Immature natural killer cell (primary cell): ENCODE measurements around the gene ACAD11. TPM values are rescaled to one million over a fixed set of nuclear protein-coding genes. Genes with fewer than 3 reads are reported as not detected.
"Not testable (repeated sequence)": the region's sequence is repeated elsewhere in the genome, so short reads cannot be mapped to it uniquely, and the experiment has no call there.

Experiments used
- DNase-seq, 3 donors: peaks; one replicate each; pipeline ENCODE4 v3.0.0; 2022; ENCODE audit warnings: mixed read lengths in 1 of 3
- H3K27ac Mint-ChIP-seq, 6 donors: one replicate each; pipeline ENCODE4 v1.8.0; 2020; ENCODE audit warnings: mixed read lengths in 6 of 6, mild to moderate bottlenecking in 5 of 6, inconsistent platforms in 4 of 6, moderate library complexity in 3 of 6
- H3K27me3 Mint-ChIP-seq, 3 donors: one replicate each; pipeline ENCODE4 v1.8.0; 2020 to 2021; ENCODE audit warnings: low read depth in 3 of 3, mild to moderate bottlenecking in 3 of 3, mixed read lengths in 3 of 3, moderate library complexity in 3 of 3, inconsistent platforms in 1 of 3
- H3K36me3 Mint-ChIP-seq, 3 donors: one replicate each; pipeline ENCODE4 v1.8.0; 2020; ENCODE audit warnings: mixed read lengths in 3 of 3, inconsistent platforms in 2 of 3, mild to moderate bottlenecking in 2 of 3
- H3K4me1 Mint-ChIP-seq, 2 donors: one replicate each; pipeline ENCODE4 v1.8.0; 2020; ENCODE audit warnings: inconsistent platforms in 2 of 2, mild to moderate bottlenecking in 2 of 2, mixed read lengths in 2 of 2, moderate library complexity in 1 of 2
- H3K4me3 Mint-ChIP-seq, 5 donors: one replicate each; pipeline ENCODE4 v1.8.0; 2020; ENCODE audit warnings: mild to moderate bottlenecking in 5 of 5, mixed read lengths in 5 of 5, inconsistent platforms in 3 of 5, moderate library complexity in 3 of 5
- H3K9me3 Mint-ChIP-seq, 6 donors: one replicate each; pipeline ENCODE4 v1.8.0; 2020; ENCODE audit warnings: mild to moderate bottlenecking in 6 of 6, mixed read lengths in 6 of 6, inconsistent platforms in 4 of 6, moderate library complexity in 3 of 6
- polyA plus RNA-seq, 3 donors: library from polyadenylated mRNA; unstranded; fragments of 300-500 nt; fragmentation: Illumina TruSeq; gene quantifications; one replicate each; pipeline ENCODE4 v1.2.3, GENCODE V29; 2021

Gene ACAD11
- polyA plus RNA-seq, 3 donors from 2014 or later: 0.46 to 3.9 (median 1.8) TPM

DNA sequence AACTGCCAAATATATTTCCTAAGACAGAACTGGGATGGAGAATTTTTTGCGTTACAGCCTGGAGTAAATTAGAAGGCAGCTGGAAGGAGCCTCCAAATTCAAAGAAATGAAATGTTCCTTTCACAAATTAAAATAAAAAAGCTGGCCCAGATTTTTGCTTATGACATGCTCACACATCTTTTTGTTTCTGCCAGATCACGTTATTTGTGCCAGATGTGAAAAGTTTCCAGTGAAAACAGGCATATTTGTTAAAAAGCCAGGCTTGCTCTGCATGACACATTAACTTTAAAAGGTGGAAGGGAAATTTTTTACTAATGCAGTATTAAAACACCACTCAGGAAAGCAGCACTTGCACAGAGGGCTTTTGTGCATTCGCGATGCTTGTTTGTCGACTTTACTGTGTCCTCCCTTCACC is 85.8 kb downstream of the ACAD11 start:
- Mint-ChIP-seq H3K4me3 (no peak overlapping the region), H3K27ac (no peak overlapping the region), H3K36me3 (peaks cover 18 to 49% (median 41%) of the 10 kb centered on the region in 3 donors), H3K27me3 (no peaks in the 10 kb centered on the region), H3K4me1 (no peaks in the 10 kb centered on the region), H3K9me3 (no peaks in the 10 kb centered on the region)
- DNase-seq: no peak

- peaks cover 7 to 34% (median 22%) of the 10 kb centered on the region in 3 donors for H3K36me3 Mint-ChIP-seq
- H3K27me3 Mint-ChIP-seq: no peaks in the 10 kb centered on the region
- H3K4me1 Mint-ChIP-seq: no peaks in the 10 kb centered on the region
- H3K4me3 Mint-ChIP-seq: no peak overlapping the region
- DNase-seq: no peak
- H3K27ac Mint-ChIP-seq: no peak overlapping the region
- no peaks in the 10 kb centered on the region for H3K9me3 Mint-ChIP-seq
Observed at GRCh38 chr3:132570016-132570415, 89.6 kb downstream of the ACAD11 start.

- H3K4me1 Mint-ChIP-seq: no peaks in the 10 kb centered on the region
- H3K36me3 Mint-ChIP-seq: peaks cover 9 to 34% (median 26%) of the 10 kb centered on the region in 3 donors
- H3K9me3 Mint-ChIP-seq: no peaks in the 10 kb centered on the region
- DNase-seq: no peak
- H3K4me3 Mint-ChIP-seq: no peak overlapping the region
- no peak overlapping the region for H3K27ac Mint-ChIP-seq
- H3K27me3 Mint-ChIP-seq: no peaks in the 10 kb centered on the region
Observed at GRCh38 chr3:132569580-132569979, 90.0 kb downstream of the ACAD11 start.

- Mint-ChIP-seq H3K27me3 (no peaks in the 10 kb centered on the region), H3K27ac (no peak overlapping the region), H3K36me3 (peaks cover 14 to 33% (median 28%) of the 10 kb centered on the region in 3 donors), H3K9me3 (no peaks in the 10 kb centered on the region), H3K4me1 (no peaks in the 10 kb centered on the region), H3K4me3 (no peak overlapping the region)
- no peak for DNase-seq
Observed at GRCh38 chr3:132569153-132569552, 90.5 kb downstream of the ACAD11 start.

GRCh38 chr3:132568422-132568821 is 91.2 kb downstream of the ACAD11 start:
- Mint-ChIP-seq H3K4me3 (no peak overlapping the region), H3K9me3 (no peaks in the 10 kb centered on the region), H3K27me3 (no peaks in the 10 kb centered on the region), H3K36me3 (peaks cover 15 to 30% (median 24%) of the 10 kb centered on the region in 3 donors), H3K27ac (no peak overlapping the region), H3K4me1 (no peaks in the 10 kb centered on the region)
- DNase-seq: no peak

DNA sequence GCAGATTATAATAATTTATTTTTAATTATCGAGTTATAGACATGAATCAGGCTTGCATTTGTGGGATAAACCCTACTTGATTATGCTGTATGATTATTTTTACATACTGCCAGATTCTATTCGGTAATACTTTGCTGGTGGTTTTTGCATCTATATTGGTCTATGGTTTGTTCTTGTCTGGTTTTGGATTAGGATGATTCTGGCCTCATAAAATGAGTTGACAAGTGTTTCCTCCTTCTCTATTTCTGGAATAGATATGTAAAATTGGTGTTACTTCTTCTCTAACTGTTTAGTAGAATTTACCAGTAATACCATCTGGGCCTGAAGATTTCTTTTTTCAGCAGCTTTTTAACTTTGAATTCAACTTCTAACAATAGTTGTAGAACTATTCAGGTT is 95.5 kb downstream of the ACAD11 start:
- DNase-seq: no peak
- H3K4me1 Mint-ChIP-seq: no peaks in the 10 kb centered on the region
- peaks cover 15 to 26% (median 17%) of the 10 kb centered on the region in 3 donors for H3K36me3 Mint-ChIP-seq
- H3K27ac Mint-ChIP-seq: no peak overlapping the region
- no peaks in the 10 kb centered on the region for H3K27me3 Mint-ChIP-seq
- H3K4me3 Mint-ChIP-seq: no peak overlapping the region
- no peaks in the 10 kb centered on the region for H3K9me3 Mint-ChIP-seq

DNA sequence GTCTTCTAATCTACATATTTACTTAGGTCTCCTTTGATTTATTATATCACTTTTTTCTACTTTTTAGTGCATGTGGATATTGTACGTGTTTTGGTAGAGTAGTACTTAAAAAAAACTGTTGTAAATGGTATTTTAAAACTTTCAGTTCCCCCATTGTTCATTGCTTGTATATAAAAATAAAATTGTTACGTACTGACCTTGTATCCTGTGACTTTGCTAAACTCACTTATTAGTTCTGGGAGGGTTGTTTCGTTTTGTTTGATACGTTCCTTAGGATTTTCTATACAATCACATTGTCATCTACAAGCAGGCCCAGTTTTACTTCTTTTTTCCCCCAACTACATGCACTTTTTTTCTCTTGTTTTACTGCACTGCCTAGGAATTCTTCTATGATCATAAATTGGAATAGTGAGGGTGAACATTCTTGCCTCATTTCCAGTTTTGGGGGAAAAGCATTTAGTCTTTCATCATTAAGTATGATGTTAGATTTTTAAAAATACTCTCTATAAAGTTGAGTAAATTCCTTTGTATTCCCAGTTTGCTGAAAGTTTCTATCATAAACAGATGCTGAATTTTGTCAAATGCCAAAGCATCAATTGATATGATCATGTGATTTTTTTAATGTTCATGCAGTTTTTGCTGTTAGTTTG is 96.1 kb downstream of the ACAD11 start:
- peaks cover 17 to 30% (median 18%) of the 10 kb centered on the region in 3 donors for H3K36me3 Mint-ChIP-seq
- no peak overlapping the region for H3K4me3 Mint-ChIP-seq
- H3K4me1 Mint-ChIP-seq: no peaks in the 10 kb centered on the region
- no peak overlapping the region for H3K27ac Mint-ChIP-seq
- no peaks in the 10 kb centered on the region for H3K9me3 Mint-ChIP-seq
- no peak for DNase-seq
- H3K27me3 Mint-ChIP-seq: no peaks in the 10 kb centered on the region

DNA sequence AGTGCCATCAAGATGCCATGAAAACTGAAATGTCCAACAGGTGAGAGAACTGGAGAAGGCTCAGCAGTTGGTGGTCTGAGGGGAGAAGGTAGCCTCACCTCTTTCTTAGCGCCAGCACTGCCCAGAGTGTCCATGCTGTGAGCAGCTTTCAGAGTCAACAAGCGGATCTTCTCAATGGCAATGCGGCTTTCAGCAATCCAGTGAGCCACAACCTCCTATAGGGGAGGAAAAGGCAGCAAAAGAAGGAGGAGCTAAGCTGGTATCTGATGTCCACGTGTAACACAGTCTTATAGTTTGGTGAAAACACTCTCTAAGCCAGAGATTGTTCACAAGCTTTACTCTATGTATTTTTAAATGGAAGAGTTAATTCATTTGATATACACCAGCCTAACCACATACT is 98.6 kb downstream of the ACAD11 start:
- Mint-ChIP-seq H3K36me3 (peaks cover 18 to 35% (median 27%) of the 10 kb centered on the region in 3 donors), H3K4me1 (no peaks in the 10 kb centered on the region), H3K9me3 (no peaks in the 10 kb centered on the region), H3K4me3 (no peak overlapping the region), H3K27me3 (peaks cover 0 to 2% (median 0%) of the 10 kb centered on the region in 3 donors), H3K27ac (no peak overlapping the region)
- no peak for DNase-seq

- H3K27ac Mint-ChIP-seq: no peak overlapping the region
- DNase-seq: no peak
- peaks cover 0 to 2% (median 0%) of the 10 kb centered on the region in 3 donors for H3K27me3 Mint-ChIP-seq
- H3K4me1 Mint-ChIP-seq: no peaks in the 10 kb centered on the region
- no peaks in the 10 kb centered on the region for H3K9me3 Mint-ChIP-seq
- no peak overlapping the region for H3K4me3 Mint-ChIP-seq
- H3K36me3 Mint-ChIP-seq: peaks cover 3 to 21% (median 16%) of the 10 kb centered on the region in 3 donors
Observed at GRCh38 chr3:132556508-132557159, 103.0 kb downstream of the ACAD11 start.

DNA sequence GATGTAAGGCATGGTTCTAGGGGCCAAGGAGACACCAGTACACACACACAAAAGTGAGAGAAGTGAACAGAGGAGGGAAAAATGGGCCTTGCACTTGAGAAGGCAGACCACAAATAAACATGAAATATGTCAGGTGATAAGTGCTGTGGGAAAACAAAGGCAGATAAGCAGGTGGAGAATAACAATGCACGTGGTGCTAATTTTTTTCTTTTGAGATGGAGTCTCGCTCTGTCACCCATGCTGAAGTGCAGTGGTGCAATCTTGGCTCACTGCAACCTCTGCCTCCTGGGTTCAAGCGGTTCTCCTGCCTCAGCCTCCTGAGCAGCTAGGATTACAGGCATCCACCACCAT is 103.6 kb downstream of the ACAD11 start:
- H3K36me3 Mint-ChIP-seq: peaks cover 3 to 21% (median 13%) of the 10 kb centered on the region in 3 donors
- not testable (repeated sequence) for H3K27ac Mint-ChIP-seq, H3K9me3 Mint-ChIP-seq

GRCh38 chr3:132555306-132556035 is 104.1 kb downstream of the ACAD11 start:
- no peaks in the 10 kb centered on the region for H3K9me3 Mint-ChIP-seq
- no peak overlapping the region for H3K27ac Mint-ChIP-seq

More for the DNA sequence above, 103.6 kb downstream of the ACAD11 start:
- not testable (repeated sequence) for H3K4me1 Mint-ChIP-seq, DNase-seq, H3K4me3 Mint-ChIP-seq, H3K27me3 Mint-ChIP-seq

GRCh38 chr3:132554437-132554836 is 105.2 kb downstream of the ACAD11 start:
- Mint-ChIP-seq H3K27me3 (peaks cover 0 to 2% (median 0%) of the 10 kb centered on the region in 3 donors), H3K9me3 (no peaks in the 10 kb centered on the region), H3K4me1 (peaks cover 11 to 14% of the 10 kb centered on the region in 2 donors), H3K4me3 (no peak overlapping the region), H3K27ac (no peak overlapping the region), H3K36me3 (peaks cover 3 to 16% (median 13%) of the 10 kb centered on the region in 3 donors)
- no peak for DNase-seq

More at GRCh38 chr3:132555306-132556035, 104.1 kb downstream of the ACAD11 start:
- Mint-ChIP-seq H3K4me1 (peaks cover 3% of the 10 kb centered on the region in 2 donors), H3K4me3 (no peak overlapping the region), H3K27me3 (peaks cover 0 to 2% (median 0%) of the 10 kb centered on the region in 3 donors), H3K36me3 (peaks cover 3 to 21% (median 13%) of the 10 kb centered on the region in 3 donors)
- no peak for DNase-seq

- Mint-ChIP-seq H3K9me3 (no peaks in the 10 kb centered on the region), H3K4me1 (peaks cover 14% of the 10 kb centered on the region in 2 donors), H3K4me3 (no peak overlapping the region), H3K27ac (no peak overlapping the region), H3K36me3 (peaks cover 2 to 16% (median 11%) of the 10 kb centered on the region in 3 donors), H3K27me3 (peaks cover 0 to 3% (median 0%) of the 10 kb centered on the region in 3 donors)
- DNase-seq: no peak
Observed at GRCh38 chr3:132553826-132554225, 105.8 kb downstream of the ACAD11 start.
